ENCODE results near the gene EGFL6. TPM values are rescaled to one million over a fixed set of nuclear protein-coding genes. Genes with fewer than 3 reads are reported as not detected.
"Not testable (repeated sequence)": the region's sequence is repeated elsewhere in the genome, so short reads cannot be mapped to it uniquely, and the experiment has no call there.

EGFL6 gene
- total and polyA plus RNA-seq, 2 of the 13 experiments (the other 11 are each of a cell fraction or from before 2014, with no cell fraction given), result not detected

- TF ChIP-seq SOX6 (IDR thresholded peaks at IDR 0.05), result no peak
- TF ChIP-seq SOX6 (CRISPR knock-in tag; IDR thresholded peaks at IDR 0.05), result peak; percentile 10; the same call in 1 of the 2 replicates
- TF ChIP-seq IRF9 (CRISPR knock-in tag; IDR thresholded peaks at IDR 0.05; ENCODE audit: borderline replicate concordance), result no peak
- no peak for TF ChIP-seq KLF9 (CRISPR knock-in tag; IDR thresholded peaks at IDR 0.05; ENCODE audit: low read depth)
- no peak for TF ChIP-seq ZSCAN5A (CRISPR knock-in tag; IDR thresholded peaks at IDR 0.05; ENCODE audit: borderline replicate concordance)
- no peak for TF ChIP-seq ZNF205 (CRISPR knock-in tag; IDR thresholded peaks at IDR 0.05)
- TF ChIP-seq ZBTB38 (CRISPR knock-in tag; IDR thresholded peaks at IDR 0.05), result no peak
- no peak for TF ChIP-seq STAT6 (CRISPR knock-in tag; IDR thresholded peaks at IDR 0.05; ENCODE audit: borderline replicate concordance)
- TF ChIP-seq RFX3 (CRISPR knock-in tag; IDR thresholded peaks at IDR 0.05), result no peak
These were observed 78.4 kb downstream of the EGFL6 start (continued) for GRCh38 chrX:13647709-13648212.

- FAIRE-seq; H3K36me3 ChIP-seq (replicated peaks in 1 of 2; ENCODE audit: control insufficient read depth in 1 of 2, insufficient read depth in 2 of 2, low read length in 2 of 2); H3K9me3 ChIP-seq (ENCODE audit: low read length); ATAC-seq; H3K4me2 ChIP-seq (ENCODE audit: low read depth, low read length); H4K20me1 ChIP-seq (ENCODE audit: insufficient read depth, low read length); H3K9ac ChIP-seq (ENCODE audit: insufficient read depth, low read depth, low read length); POLR2A ChIA-PET; H3K4me3 ChIP-seq (replicated peaks in 1 of 3; ENCODE audit: insufficient read depth in 1 of 3, low read depth in 2 of 3, low read length in 3 of 3); BruUV-seq (replicated peaks); H3K27me3 ChIP-seq (ENCODE audit: control insufficient read depth in 1 of 2, insufficient read depth in 2 of 2, low read length in 2 of 2); H3K79me2 ChIP-seq (ENCODE audit: insufficient read depth, low read length); CTCF ChIA-PET (ENCODE audit: low intra/inter-chr PET ratio, low total read pairs); DNase-seq (ENCODE audit: low spot score); intact Hi-C loops (cut with micrococcal nuclease; ENCODE audit: unreplicated experiment); H2AFZ ChIP-seq (ENCODE audit: low read length); H3K4me1 ChIP-seq (ENCODE audit: insufficient read depth, low read length); H3K27ac ChIP-seq (ENCODE audit: extremely low read length, insufficient read depth, low read length): not testable (repeated sequence)
- 93% methylated on average over 2 of the region's 2 CpGs for WGBS (ENCODE audit: low lambda C conversion rate)
- in situ Hi-C loops (cut with HindIII; ENCODE audit: extremely low pct_ligation_motif_present, low pct_unique_long_range_greater_than_20kb), result loop anchor here (10.0 kb wide), 1 partner anchor 134 kb away; no protein-coding TSS in a partner anchor
These were observed 78.9 kb downstream of the EGFL6 start for GRCh38 chrX:13648336-13648735.
